NCI-H2196 treated with DMSO at 0.1 percent for 48 hours (cell line): Measurements from ENCODE around the gene CTBP2.

Experiments used
- DNase-seq: peaks from one replicate; lab custom pipeline; 2025; ENCODE audit not compliant: unreplicated experiment; lab: John Stamatoyannopoulos, UW

The CTBP2 gene

DNA sequence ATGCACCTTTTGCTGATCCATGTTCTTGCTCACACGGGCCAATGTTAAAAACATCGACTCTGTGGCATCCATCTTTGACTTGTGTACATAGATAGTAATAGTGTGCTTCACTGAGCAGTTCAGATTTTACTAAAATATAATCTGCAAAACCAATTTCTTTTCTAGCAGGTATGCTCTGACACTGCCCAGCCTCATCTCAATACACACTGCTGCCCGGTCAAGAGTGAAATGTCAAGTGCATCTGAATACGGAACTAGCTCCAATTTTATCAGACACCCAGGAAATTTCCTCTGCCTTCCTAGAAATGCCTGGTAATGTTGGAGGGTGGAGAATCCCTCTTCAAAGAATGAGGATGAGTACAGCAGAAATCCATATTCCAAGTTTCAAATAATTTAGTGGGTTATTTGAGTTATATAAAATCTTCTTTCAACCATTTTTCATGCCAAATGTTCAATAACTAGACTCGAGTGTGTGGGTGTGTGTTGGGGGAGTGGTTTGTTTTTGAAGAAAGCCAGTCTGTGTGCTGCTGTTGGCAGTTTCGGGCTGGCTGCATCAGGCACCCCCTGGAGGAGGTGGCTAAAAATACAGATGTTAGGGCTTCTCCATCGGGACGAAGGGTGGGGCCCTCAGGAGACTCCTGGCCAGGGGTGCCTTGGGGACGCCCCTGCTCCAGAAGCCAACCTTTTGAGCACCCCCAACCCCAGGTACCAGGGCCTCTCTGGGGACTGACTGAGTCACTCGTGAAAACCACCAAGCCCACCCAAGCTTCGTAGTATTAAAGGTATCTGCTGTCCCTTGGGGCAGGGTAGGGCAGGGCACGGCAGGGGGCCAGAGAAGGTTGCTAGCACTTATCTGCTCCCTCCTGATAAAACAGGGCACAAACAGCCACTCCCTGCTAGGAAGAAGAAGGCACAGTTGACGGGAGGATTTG, 15.4 kb downstream of the CTBP2 start:
- no peak for DNase-seq

DNA sequence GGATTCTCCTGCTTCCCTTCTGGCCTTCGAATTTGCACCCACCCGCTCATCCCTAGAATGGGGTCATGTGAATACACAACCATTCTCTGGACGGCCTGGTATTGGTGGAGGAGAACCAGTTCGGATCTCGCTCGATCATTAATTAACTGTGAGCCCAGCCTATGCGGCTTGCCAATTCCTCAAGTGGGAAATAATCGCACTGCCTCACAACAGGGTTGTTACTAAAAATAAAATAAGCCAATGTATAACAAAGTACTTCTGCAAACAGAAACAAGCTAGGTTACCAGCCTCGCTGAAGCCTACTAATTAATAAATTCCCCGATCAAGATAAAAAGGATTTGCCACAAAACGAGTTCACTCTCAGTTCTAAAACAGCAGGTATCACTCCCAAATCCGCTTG, 16.2 kb downstream of the CTBP2 start:
- DNase-seq: no peak

DNA sequence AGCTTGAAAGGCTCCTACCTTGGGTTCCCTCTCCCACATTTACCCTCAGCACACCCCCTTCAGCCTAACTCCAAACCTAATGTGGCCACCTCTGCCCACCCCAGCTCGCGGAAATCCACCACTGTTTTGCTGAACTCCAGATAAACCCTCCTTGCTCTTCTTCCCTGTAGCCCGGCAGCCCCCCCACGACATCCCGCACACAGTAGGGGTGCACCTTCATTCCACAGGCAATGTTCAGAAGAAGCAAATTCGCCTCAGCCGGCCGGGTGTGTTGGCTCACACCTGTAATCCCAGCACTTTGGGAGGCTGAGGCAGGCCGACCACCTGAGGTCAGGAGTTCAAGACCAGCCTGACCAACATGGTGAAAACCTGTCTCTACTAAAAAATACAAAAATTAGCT, 17.4 kb downstream of the CTBP2 start:
- DNase-seq: no peak

GRCh38 chr10:125141860-125142484, 18.4 kb downstream of the CTBP2 start:
- DNase-seq: no peak

DNA sequence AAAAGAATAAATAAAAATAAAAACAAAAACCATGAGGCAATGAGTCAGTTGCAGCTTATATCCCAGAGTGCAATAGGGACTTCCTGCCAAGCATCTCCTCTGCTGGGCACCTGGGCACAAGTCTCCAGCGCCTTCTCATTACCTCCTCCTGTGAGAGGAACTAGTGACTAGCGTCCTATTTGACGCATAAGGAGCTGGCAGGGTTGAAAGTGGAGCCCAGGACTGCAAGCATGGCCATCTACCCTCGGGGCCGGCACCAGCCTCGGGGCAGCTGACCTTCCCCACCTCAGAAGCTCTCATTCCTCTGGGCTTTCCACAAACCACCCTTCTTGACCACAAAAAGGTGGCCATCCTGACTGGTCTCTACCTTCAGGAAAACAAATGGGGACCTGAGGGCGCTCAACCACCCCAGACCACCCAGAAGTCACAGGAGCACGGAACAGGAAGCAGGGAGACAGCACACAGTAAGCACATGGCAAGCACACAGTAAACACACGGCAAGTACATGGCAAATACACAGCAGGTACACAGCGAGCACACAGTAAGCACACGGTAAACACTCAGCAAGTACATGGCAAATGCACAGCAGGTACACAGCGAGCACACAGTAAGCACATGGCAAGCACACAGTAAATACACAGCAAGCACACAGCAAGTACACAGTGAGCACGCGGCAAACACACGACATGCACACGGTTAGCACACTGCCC, 19.1 kb downstream of the CTBP2 start:
- DNase-seq: no peak

GRCh38 chr10:125140151-125140550, 20.2 kb downstream of the CTBP2 start:
- DNase-seq: no peak

DNA sequence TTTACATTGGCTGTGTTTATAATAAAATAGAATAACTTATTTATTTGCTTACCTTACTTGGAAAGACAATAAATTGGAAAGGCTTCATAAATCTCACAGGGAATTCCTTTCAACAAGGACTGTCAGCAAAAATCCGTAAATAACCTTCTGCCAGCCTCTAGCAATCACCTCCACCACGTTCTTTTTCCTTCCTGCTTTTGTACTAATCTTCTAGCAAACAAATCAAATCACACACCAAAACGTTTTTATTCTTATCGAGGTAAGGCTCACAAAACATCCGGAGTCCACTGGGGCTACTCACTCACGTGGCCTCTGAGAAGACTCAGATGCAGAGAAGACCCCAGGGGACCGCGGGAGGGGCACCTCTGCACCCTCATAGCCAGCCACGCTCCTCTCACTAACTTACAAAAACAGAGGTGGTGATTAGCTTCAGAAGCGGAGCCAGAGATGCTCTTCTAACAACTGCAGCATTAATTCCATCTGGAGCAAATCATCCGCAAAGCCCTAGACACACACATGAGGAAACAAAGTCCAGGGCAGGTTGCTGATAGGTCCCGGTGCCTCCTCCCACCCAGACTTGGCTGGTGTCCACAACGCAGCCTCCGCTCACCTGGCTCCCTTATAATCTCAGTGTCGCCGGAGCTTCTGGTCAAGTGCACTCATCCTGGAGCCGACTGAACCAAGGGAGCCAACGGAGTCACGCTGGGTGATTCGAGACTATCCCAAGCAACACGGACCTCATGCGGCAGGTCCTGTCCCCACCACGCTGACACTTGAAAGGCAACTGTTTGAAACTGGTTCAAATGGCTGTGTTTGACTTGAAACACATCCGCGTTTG, 22.5 kb downstream of the CTBP2 start:
- DNase-seq: peak; percentile 36

GRCh38 chr10:125136087-125136486, 24.3 kb downstream of the CTBP2 start:
- no peak for DNase-seq

- DNase-seq: no peak
Observed at GRCh38 chr10:125135771-125136035, 24.7 kb downstream of the CTBP2 start.

DNA sequence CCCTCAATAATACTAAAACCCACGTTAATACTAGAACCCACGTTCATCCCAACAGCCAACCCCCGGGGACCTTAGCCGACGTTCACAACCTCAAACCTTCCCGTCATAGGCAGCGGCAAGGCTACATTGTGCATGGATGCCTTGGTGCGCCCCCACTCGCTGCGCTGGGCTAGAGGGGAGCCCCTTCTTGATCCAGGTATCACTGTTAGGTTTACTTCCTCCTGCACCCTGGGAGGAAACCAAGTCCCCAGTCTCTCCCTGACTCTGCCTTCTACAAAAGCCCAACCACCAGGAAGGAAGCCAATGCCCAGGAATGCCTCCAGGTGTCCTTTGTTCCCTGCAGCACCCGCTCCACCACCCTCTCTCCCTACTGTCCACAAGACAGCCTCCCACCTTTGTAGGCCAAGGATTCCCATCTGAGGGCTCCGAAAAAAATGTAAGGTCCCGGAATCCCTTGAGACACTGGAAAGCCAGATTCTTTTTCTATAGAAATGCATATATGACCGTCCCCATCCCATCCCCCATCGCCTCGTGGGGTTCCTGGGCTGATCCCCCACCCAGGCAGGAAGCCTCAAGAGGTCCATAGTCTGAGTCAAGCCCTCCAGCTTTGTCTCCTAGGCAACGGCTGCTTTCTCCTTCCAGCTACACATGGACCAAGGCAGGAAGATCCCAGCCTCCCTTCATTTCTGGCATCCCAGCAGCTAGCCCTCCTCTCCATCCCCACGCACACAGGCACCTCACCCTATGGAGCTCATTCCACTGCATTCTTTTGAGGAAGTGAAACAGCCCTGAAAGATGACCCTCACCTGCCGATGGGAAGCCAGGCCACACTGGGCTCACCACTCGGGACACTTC, 25.2 kb downstream of the CTBP2 start:
- no peak for DNase-seq

- no peak for DNase-seq
Observed at GRCh38 chr10:125134483-125134848, 25.9 kb downstream of the CTBP2 start.

DNA sequence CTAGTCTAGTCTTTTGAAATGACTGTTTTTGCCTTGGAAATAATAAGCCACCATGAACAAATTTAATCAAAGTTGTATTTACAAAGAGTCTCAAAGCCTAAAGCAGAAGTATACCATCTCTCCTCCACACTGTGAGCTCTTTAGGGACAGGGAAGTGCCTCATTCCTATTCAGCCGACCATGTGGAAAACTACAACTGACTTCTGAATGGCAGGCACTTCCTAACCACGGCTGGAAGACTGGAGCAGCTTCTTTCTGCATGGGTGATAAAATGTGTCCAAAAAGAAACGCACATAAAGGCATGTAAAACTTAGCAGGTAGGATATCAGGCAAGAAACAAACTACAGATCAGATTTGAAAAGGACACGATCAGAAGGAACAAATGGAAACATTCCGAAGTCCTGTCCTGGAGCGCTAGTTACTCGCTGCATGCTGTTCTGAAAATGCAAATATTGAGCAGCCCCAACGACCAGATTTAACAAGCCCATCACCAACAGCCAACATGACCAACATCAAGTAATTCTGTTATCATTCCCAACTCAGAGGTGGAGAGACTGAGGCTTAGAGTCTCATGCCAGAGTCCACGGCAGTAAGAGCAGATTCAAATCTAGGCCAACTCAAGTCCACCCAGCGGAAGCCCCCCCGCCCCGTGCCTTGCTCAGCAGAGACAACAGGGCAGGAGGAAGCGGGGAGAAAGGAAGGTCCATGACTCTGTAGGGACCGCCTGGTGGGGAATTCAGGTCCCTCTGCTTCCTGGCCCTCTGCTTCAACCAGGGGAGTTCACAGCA, 26.5 kb downstream of the CTBP2 start:
- DNase-seq: no peak

DNA sequence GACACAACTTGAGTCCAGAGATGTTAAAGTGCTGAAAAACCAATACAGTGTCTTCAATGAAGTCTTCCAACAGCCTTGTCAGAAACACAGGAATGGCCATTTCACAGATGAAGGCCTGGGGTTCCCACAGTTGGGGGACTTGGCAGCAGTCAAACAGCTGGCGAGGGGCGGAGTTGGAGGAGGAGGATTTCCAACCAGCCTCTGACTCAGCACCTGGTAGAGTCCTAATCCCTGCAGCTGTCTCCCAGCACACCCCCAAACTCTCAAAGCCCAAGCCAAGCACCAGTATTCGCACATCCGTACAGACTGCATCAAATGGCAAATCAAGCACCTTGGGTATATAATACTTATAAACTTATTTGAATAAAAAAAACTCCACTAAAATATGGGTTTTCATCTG, 28.0 kb downstream of the CTBP2 start:
- DNase-seq: no peak

DNA sequence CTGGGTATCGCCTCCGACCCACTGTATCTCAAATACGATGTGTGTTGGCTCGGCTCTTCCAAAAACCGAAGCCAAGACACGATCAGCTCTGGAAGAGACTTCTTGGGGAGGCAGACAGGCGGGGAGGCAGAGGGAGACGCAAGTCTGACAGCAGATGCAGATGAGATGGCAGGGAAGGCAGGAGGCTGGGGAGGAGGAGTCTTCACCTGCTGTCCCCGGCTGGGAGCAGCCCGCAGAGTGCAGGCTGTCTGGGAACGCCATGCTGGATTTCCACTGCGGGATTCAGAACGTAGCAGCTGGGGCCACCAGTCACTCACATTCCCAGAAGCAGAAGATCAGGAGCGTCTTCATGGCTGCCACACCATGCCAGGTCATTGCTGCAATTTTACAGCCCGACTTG, 29.4 kb downstream of the CTBP2 start:
- no peak for DNase-seq

- no peak for DNase-seq
Observed at GRCh38 chr10:125130260-125130659, 30.1 kb downstream of the CTBP2 start.

DNA sequence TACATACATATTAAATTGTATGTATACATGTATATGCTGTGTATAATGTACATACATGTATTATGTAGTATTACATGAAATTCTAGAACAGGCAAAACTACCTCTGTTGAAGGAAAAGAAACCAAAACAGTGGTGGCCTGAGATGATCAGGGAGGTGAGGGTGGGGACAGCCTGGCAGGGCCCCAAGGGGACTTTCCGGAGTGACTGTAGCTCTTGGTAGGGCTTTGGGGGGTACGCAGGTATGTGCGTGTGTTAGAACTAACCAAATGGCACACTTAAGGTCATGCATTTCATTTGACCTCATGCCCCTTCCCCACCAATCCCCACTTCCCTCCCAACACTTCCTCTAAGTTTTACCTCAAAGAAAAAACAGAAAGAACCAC, 31.3 kb downstream of the CTBP2 start:
- DNase-seq: no peak

GRCh38 chr10:125128397-125129075, 31.8 kb downstream of the CTBP2 start:
- no peak for DNase-seq

DNA sequence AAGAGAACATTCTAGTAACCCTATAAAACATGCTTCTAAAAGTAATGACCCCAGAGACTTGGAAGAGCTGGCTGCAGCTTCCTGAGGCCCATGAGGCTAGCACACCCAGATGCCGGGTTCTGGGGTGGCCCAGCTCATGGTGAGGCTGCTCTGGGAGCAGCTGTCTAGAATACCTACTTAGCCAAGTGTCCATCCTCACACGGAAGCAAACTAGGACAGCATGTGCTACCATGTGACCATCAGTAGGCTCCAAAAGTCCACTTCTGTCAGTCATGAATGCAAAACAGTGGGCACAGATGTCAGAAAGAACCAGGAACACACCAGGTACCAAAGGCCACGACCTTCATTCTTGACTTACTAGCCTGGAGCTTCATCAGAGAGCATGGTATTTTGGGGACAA, 32.4 kb downstream of the CTBP2 start:
- no peak for DNase-seq

GRCh38 chr10:125127110-125127509, 33.3 kb downstream of the CTBP2 start:
- no peak for DNase-seq
